DOHH2 (cell line): ENCODE results near the gene PRPH.
"Not testable (repeated sequence)": the region's sequence is repeated elsewhere in the genome, so short reads cannot be mapped to it uniquely, and the experiment has no call there.

Experiments used
- H3F3A ChIP-seq: fragments of 200-600 bp; sonication (generic), shearing (Covaris generic); 2 replicates; pipeline ENCODE4 v1.6.0; 2016; ENCODE audit warnings: antibody characterized with exemption, mild to moderate bottlenecking; ENCODE audit not compliant: control insufficient read depth, insufficient read depth
- H3K27ac ChIP-seq: fragments of 200-600 bp; sonication (generic); 2 replicates; pipeline ENCODE4 v1.5.1; 2014; ENCODE audit warnings: low read depth, mild to moderate bottlenecking, low read length, moderate library complexity
- H3K27me3 ChIP-seq: fragments of 200-600 bp; sonication (generic); 2 replicates; pipeline ENCODE4 v1.6.1; 2014; ENCODE audit warnings: mild to moderate bottlenecking, low read length, mixed read lengths; ENCODE audit not compliant: control insufficient read depth
- H3K36me3 ChIP-seq: fragments of 200-600 bp; sonication (generic); 2 replicates; pipeline ENCODE4 v1.6.1; 2014; ENCODE audit warnings: mild to moderate bottlenecking, low read length, moderate library complexity, mixed read lengths; ENCODE audit not compliant: control insufficient read depth
- H3K4me1 ChIP-seq: fragments of 200-600 bp; sonication (generic); 2 replicates; pipeline ENCODE4 v1.6.1; 2014; ENCODE audit warnings: mild to moderate bottlenecking, low read length, mixed read lengths; ENCODE audit not compliant: control insufficient read depth
- H3K4me2 ChIP-seq: fragments of 200-600 bp; sonication (generic); 2 replicates; pipeline ENCODE4 v1.6.0; 2014; ENCODE audit warnings: mild to moderate bottlenecking, low read length, moderate library complexity
- H3K4me3 ChIP-seq: fragments of 200-600 bp; sonication (generic); 2 replicates; pipeline ENCODE4 v1.5.1; 2014; ENCODE audit warnings: mild to moderate bottlenecking, low read length, mixed read lengths
- H3K79me2 ChIP-seq: fragments of 200-600 bp; sonication (generic); 2 replicates; pipeline ENCODE4 v1.6.1; 2014; ENCODE audit warnings: mild to moderate bottlenecking, low read length, mixed read lengths; ENCODE audit not compliant: control insufficient read depth
- H3K9me2 ChIP-seq: fragments of 200-600 bp; sonication (generic); replicated peaks from 2 replicates; pipeline ENCODE4 v1.6.1; 2014; ENCODE audit warnings: mild to moderate bottlenecking, low read length, mixed read lengths; ENCODE audit not compliant: control insufficient read depth
- H3K9me3 ChIP-seq: fragments of 200-600 bp; sonication (generic); 2 replicates; pipeline ENCODE4 v1.6.1; 2014; ENCODE audit warnings: antibody characterized with exemption, low read length, mixed read lengths; ENCODE audit not compliant: control insufficient read depth, insufficient read depth
- H4K20me1 ChIP-seq: fragments of 200-600 bp; sonication (generic); 2 replicates; pipeline ENCODE4 v1.6.0; 2014; ENCODE audit warnings: low read depth, mild to moderate bottlenecking, antibody characterized with exemption, low read length, moderate library complexity; ENCODE audit not compliant: control insufficient read depth, insufficient read depth
- CTCF ChIP-seq: fragments of 200-600 bp; sonication (generic); IDR thresholded peaks from one replicate; pipeline ENCODE4 v1.5.1; 2014; ENCODE audit warnings: antibody characterized with exemption, mild to moderate bottlenecking, low read depth, low read length; ENCODE audit not compliant: poor library complexity, severe bottlenecking
- EZH2phosphoT487 ChIP-seq: fragments of 200-600 bp; sonication (generic); IDR thresholded peaks from 2 replicates; pipeline ENCODE4 v1.6.1; 2017; ENCODE audit warnings: borderline replicate concordance, mild to moderate bottlenecking, antibody characterized with exemption, low read length, moderate library complexity, mixed read lengths

PRPH gene

GRCh38 chr12:49305762-49306510 is 11.0 kb downstream of the PRPH start:
- Histone ChIP-seq H3F3A (no peaks in the 10 kb centered on the region), H3K4me2 (no peak overlapping the region), H3K4me1 (peaks cover 6% of the 10 kb centered on the region), H3K9me2 (no peaks in the 10 kb centered on the region), H3K4me3 (no peak overlapping the region), H3K36me3 (no peaks in the 10 kb centered on the region), H4K20me1 (no peaks in the 10 kb centered on the region), H3K79me2 (no peaks in the 10 kb centered on the region), H3K27me3 (0 out of 2 replicates have a peak, but pooled peaks cover 11% of the 10 kb centered on the region), H3K9me3 (no peaks in the 10 kb centered on the region), H3K27ac (no peak overlapping the region)
- TF ChIP-seq CTCF, result no peak
- no peak for TF ChIP-seq EZH2phosphoT487

GRCh38 chr12:49309386-49309785 is 14.4 kb downstream of the PRPH start:
- Histone ChIP-seq H3K9me2 (no peaks in the 10 kb centered on the region), H3K4me1 (no peaks in the 10 kb centered on the region), H3K4me3 (no peak overlapping the region), H3K79me2 (no peaks in the 10 kb centered on the region), H3K36me3 (no peaks in the 10 kb centered on the region), H3K27ac (no peak overlapping the region), H3K27me3 (0 out of 2 replicates have a peak, but pooled peaks cover 8% of the 10 kb centered on the region), H4K20me1 (no peaks in the 10 kb centered on the region), H3F3A (no peaks in the 10 kb centered on the region), H3K4me2 (no peak overlapping the region), H3K9me3 (no peaks in the 10 kb centered on the region)
- TF ChIP-seq EZH2phosphoT487, result no peak
- no peak for TF ChIP-seq CTCF

DNA sequence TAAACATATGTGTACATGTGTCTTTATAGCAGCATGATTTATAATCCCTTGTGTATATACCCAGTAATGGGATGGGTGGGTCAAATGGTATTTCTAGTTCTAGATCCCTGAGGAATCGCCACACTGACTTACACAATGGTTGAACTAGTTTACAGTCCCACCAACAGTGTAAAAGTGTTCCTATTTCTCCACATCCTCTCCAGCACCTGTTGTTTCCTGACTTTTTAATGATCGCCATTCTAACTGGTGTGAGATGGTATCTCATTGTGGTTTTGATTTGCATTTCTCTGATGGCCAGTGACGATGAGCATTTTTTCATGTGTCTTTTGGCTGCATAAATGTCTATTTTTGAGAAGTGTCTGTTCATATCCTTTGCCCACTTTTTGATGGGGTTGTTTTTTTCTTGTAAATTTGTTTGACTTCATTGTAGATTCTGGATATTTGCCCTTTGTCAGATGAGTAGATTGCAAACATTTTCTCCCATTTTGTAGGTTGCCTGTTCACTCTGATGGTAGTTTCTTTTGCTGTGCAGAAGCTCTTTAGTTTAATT is 15.6 kb downstream of the PRPH start:
- H3K4me3 ChIP-seq, H3K4me1 ChIP-seq, H3K4me2 ChIP-seq, H4K20me1 ChIP-seq, H3F3A ChIP-seq, H3K79me2 ChIP-seq, H3K27me3 ChIP-seq, H3K9me3 ChIP-seq, H3K9me2 ChIP-seq, H3K36me3 ChIP-seq, H3K27ac ChIP-seq: not testable (repeated sequence)

- Histone ChIP-seq H3K27ac (no peak overlapping the region), H3K4me3 (no peak overlapping the region), H3K27me3 (no peaks in the 10 kb centered on the region), H3K9me2 (no peaks in the 10 kb centered on the region), H3F3A (no peaks in the 10 kb centered on the region), H4K20me1 (no peaks in the 10 kb centered on the region), H3K4me1 (no peaks in the 10 kb centered on the region), H3K9me3 (no peaks in the 10 kb centered on the region), H3K79me2 (no peaks in the 10 kb centered on the region), H3K36me3 (no peaks in the 10 kb centered on the region), H3K4me2 (no peak overlapping the region)
- no peak for TF ChIP-seq CTCF
- no peak for TF ChIP-seq EZH2phosphoT487
These were observed 19.9 kb downstream of the PRPH start for GRCh38 chr12:49314811-49315210.

DNA sequence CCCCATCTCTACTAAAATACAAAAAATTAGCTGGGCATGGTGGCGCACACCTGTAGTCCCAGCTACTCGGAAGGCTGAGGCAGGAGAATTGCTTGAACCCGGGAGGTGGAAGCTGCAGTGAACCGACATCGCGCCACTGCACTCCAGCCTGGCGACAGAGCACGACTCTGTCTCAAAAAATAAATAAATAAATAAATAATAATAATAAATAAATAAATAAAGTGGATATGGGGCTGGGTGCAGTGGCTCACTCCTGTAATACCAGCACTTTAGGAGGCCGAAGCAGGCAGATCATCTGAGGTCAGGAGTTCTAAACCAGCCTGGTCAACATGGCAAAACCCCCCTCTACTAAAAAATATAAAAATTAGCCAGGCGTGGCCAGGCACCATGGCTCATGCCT is 22.2 kb downstream of the PRPH start:
- H3K79me2 ChIP-seq, H3K27ac ChIP-seq, H3F3A ChIP-seq, H3K36me3 ChIP-seq, H3K9me2 ChIP-seq, H4K20me1 ChIP-seq, H3K4me1 ChIP-seq, H3K4me2 ChIP-seq, H3K9me3 ChIP-seq, H3K27me3 ChIP-seq, H3K4me3 ChIP-seq: not testable (repeated sequence)
